AG04449 (cell line): Measurements from ENCODE around the gene CAMTA1.

Experiments used
- CTCF ChIA-PET: fragments of 350-600 bp; formaldehyde crosslinking; extraction: SDS; loops from one replicate; lab custom pipeline; 2021; ENCODE audit warnings: antibody characterized with exemption; lab: Yijun Ruan, JAX
- POLR2A ChIA-PET: fragments of 400-600, 350-600 bp; formaldehyde crosslinking; extraction: SDS; loops from one replicate; lab custom pipeline; 2020; ENCODE audit warnings: antibody characterized with exemption, inconsistent platforms; lab: Yijun Ruan, JAX
- DNase-seq: peaks from one replicate; pipeline ENCODE4 v3.0.0-alpha.2; 2010; ENCODE audit warnings: low read depth, low spot score
- H3K4me3 ChIP-seq: 2 replicates; pipeline ENCODE4 v1.5.1; 2011; ENCODE audit warnings: low read depth, mild to moderate bottlenecking, control low read depth, low read length
- TF ChIP-seq, protein P1 (sequence below): IDR thresholded peaks from one replicate; pipeline ENCODE4 v1.5.1; 2011; ENCODE audit warnings: mild to moderate bottlenecking, moderate library complexity, low read length, control low read depth, inconsistent platforms; ENCODE audit not compliant: insufficient read depth; ENCODE audit errors: missing control alignments

CAMTA1 gene

DNA sequence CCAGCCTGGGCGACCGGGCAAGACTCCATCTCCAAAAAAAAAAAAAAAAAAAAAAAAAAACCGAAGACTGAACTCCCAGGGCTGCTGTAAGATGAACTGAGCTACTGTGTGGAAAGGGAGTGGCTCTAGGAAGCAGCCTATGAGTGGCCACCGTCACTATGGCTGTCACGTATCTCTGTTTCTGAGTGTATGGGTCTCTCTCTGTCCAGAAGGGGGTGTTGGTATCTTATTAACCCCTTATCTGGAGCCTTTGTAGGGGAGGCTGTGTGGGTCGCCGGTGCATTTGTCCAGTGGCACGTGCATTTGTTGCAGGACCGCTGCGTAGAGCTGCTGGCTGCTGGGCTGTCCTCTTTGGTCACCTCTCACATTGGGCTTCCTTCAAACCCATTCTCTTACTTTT is 326.6 kb downstream of the CAMTA1 start:
- TF ChIP-seq, protein P1, sequence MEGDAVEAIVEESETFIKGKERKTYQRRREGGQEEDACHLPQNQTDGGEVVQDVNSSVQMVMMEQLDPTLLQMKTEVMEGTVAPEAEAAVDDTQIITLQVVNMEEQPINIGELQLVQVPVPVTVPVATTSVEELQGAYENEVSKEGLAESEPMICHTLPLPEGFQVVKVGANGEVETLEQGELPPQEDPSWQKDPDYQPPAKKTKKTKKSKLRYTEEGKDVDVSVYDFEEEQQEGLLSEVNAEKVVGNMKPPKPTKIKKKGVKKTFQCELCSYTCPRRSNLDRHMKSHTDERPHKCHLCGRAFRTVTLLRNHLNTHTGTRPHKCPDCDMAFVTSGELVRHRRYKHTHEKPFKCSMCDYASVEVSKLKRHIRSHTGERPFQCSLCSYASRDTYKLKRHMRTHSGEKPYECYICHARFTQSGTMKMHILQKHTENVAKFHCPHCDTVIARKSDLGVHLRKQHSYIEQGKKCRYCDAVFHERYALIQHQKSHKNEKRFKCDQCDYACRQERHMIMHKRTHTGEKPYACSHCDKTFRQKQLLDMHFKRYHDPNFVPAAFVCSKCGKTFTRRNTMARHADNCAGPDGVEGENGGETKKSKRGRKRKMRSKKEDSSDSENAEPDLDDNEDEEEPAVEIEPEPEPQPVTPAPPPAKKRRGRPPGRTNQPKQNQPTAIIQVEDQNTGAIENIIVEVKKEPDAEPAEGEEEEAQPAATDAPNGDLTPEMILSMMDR, result no peak
- POLR2A ChIA-PET, result no interaction called here
- CTCF ChIA-PET, result interaction anchor here (1.4 to 5.2 kb wide), 2 partner anchors 10 to 42 kb away, joined by 3 to 21 read pairs; no protein-coding TSS in a partner anchor
- no peak for DNase-seq
- no peak overlapping the region for H3K4me3 ChIP-seq

DNA sequence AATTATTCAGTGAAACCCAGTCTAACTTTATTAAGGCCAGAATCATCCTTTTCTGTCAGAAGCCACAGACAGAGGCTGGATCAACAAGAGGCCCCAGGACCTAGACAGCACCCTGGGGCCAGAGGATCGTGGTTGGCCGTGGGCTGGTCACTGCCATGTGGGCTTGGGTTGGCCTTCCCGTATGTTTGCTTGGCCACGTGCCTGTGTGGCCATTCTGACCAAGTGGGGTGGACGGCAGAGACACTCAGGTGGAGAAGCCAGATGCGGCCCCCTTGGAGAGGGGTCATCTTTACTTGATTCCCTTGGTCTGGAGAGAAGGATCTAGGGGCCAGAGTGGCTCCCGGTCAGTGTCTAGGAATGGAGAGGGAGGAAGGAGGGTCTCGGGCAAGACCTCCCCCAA is 327.9 kb downstream of the CAMTA1 start:
- H3K4me3 ChIP-seq, result no peak overlapping the region
- POLR2A ChIA-PET, result no interaction called here
- TF ChIP-seq, protein P1, result no peak
- DNase-seq, result no peak
- CTCF ChIA-PET, result no interaction called here

- H3K4me3 ChIP-seq, result no peak overlapping the region
- CTCF ChIA-PET, result no interaction called here
- TF ChIP-seq, protein P1, result no peak
- no peak for DNase-seq
- POLR2A ChIA-PET, result no interaction called here
Measured at GRCh38 chr1:7113822-7114221, 328.6 kb downstream of the CAMTA1 start.

GRCh38 chr1:7116001-7116400 is 330.7 kb downstream of the CAMTA1 start:
- ChIA-PET POLR2A (no interaction called here), CTCF (no interaction called here)
- no peak for DNase-seq
- TF ChIP-seq, protein P1, result no peak
- no peak overlapping the region for H3K4me3 ChIP-seq

DNA sequence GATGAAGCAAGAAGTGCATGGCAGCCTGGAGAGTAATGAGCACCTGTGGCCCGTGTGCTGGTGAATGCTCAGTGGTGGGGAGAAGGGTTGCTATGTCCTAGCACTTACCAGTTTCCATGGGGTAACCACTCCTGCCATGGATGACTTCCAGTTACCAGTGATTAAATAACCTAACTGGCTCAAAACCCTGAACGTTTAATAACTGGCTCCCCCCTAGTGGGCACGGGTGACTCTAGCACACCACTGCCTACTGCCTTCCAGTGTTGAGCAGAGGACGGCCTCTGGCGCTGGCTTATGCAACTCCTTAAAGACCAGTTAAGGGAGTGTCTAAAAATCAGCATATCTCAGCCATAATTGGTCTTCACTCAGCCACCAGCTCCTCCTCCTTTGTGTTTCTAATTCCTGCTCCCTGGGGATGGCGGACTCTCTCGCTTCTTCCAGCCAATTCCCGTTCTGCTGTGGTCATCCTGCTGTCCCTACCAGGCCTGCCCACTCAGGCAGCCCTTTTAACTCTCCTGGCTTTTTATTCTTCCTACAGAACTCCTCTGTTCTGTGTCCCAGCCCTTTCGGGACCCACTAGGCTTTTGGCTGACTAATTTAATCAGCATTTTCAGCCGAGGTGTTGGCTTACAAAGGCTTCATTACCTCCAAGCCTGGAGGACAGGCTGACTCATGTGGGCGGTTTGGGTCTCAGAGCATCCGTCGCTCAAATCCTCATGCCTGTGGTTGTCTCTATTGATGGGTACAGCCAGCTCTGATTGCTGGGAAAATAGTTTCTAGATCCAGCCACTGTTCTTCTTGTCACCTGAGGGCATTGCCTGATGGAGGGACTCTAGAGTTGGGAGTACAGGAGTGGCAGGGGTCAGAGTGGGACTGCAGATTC is 332.4 kb downstream of the CAMTA1 start:
- CTCF ChIA-PET, result interaction anchor here (0.6 to 1.4 kb wide), 8 partner anchors 9 to 322 kb away, joined by 3 to 4 read pairs (median 3); no protein-coding TSS in a partner anchor
- POLR2A ChIA-PET, result no interaction called here
- DNase-seq, result peak; percentile 63
- peak overlapping the region; percentile 33 for H3K4me3 ChIP-seq
- TF ChIP-seq, protein P1, result peak; percentile 39

GRCh38 chr1:7119156-7119555 is 333.9 kb downstream of the CAMTA1 start:
- ChIA-PET CTCF (interaction anchor here (1.4 kb wide), 1 partner anchor 50 kb away, joined by 3 read pairs; no protein-coding TSS in a partner anchor), POLR2A (no interaction called here)
- H3K4me3 ChIP-seq, result no peak overlapping the region
- no peak for DNase-seq
- TF ChIP-seq, protein P1, result no peak
